SHP77 (cell line): ENCODE measurements around the gene ELAVL1.

Experiments used
- DNase-seq, 2 experiments: peaks; one replicate each; lab custom pipeline; 2025; lab: John Stamatoyannopoulos, UW

The ELAVL1 gene

GRCh38 chr19:7985481-7985911 is 19.9 kb downstream of the ELAVL1 start:
- no peak for DNase-seq

- DNase-seq, result no peak
These were observed 21.2 kb downstream of the ELAVL1 start for GRCh38 chr19:7983995-7984837.

GRCh38 chr19:7983286-7983950 is 22.0 kb downstream of the ELAVL1 start:
- DNase-seq, result no peak

GRCh38 chr19:7982651-7983099 is 22.8 kb downstream of the ELAVL1 start:
- no peak for DNase-seq

GRCh38 chr19:7982103-7982502 is 23.3 kb downstream of the ELAVL1 start:
- DNase-seq, result no peak

- no peak for DNase-seq
These were observed 23.8 kb downstream of the ELAVL1 start for GRCh38 chr19:7981661-7982060.

GRCh38 chr19:7981199-7981598 is 24.2 kb downstream of the ELAVL1 start:
- no peak for DNase-seq

- DNase-seq, result no peak
These were observed 24.8 kb downstream of the ELAVL1 start for GRCh38 chr19:7980635-7981121.

- no peak for DNase-seq
These were observed 25.3 kb downstream of the ELAVL1 start for GRCh38 chr19:7980168-7980567.

GRCh38 chr19:7979559-7979958 is 25.9 kb downstream of the ELAVL1 start:
- DNase-seq, result no peak

- DNase-seq, result no peak
These were observed 26.4 kb downstream of the ELAVL1 start for GRCh38 chr19:7979011-7979410.

- DNase-seq, result no peak
These were observed 27.1 kb downstream of the ELAVL1 start for GRCh38 chr19:7978179-7978825.

- DNase-seq, result no peak
These were observed 27.8 kb downstream of the ELAVL1 start for GRCh38 chr19:7977723-7978040.

- no peak for DNase-seq
These were observed 28.3 kb downstream of the ELAVL1 start for GRCh38 chr19:7977021-7977722.

- DNase-seq, result no peak
These were observed 29.0 kb downstream of the ELAVL1 start for GRCh38 chr19:7976461-7976860.

- DNase-seq, result no peak
These were observed 30.4 kb downstream of the ELAVL1 start for GRCh38 chr19:7975037-7975436.

GRCh38 chr19:7973883-7974282 is 31.6 kb downstream of the ELAVL1 start:
- no peak for DNase-seq

- DNase-seq, result no peak
These were observed 33.6 kb downstream of the ELAVL1 start for GRCh38 chr19:7971553-7972520.

GRCh38 chr19:7970716-7971448 is 34.6 kb downstream of the ELAVL1 start:
- DNase-seq, result peak; percentile 17 to 18

- no peak for DNase-seq
These were observed 35.9 kb downstream of the ELAVL1 start for GRCh38 chr19:7969555-7969939.
